ENCODE measurements around the gene LDLRAP1.
"Not testable (repeated sequence)": the region's sequence is repeated elsewhere in the genome, so short reads cannot be mapped to it uniquely, and the experiment has no call there.

- TF ChIP-seq, protein P1, sequence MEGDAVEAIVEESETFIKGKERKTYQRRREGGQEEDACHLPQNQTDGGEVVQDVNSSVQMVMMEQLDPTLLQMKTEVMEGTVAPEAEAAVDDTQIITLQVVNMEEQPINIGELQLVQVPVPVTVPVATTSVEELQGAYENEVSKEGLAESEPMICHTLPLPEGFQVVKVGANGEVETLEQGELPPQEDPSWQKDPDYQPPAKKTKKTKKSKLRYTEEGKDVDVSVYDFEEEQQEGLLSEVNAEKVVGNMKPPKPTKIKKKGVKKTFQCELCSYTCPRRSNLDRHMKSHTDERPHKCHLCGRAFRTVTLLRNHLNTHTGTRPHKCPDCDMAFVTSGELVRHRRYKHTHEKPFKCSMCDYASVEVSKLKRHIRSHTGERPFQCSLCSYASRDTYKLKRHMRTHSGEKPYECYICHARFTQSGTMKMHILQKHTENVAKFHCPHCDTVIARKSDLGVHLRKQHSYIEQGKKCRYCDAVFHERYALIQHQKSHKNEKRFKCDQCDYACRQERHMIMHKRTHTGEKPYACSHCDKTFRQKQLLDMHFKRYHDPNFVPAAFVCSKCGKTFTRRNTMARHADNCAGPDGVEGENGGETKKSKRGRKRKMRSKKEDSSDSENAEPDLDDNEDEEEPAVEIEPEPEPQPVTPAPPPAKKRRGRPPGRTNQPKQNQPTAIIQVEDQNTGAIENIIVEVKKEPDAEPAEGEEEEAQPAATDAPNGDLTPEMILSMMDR (conservative IDR thresholded peaks at IDR 0.05; ENCODE audit: low read length): not testable (repeated sequence)
- not testable (repeated sequence) for TF ChIP-seq EZH2phosphoT487 (IDR thresholded peaks at IDR 0.05; ENCODE audit: borderline replicate concordance)
These were observed 44.8 kb downstream of the LDLRAP1 start for GRCh38 chr1:25588224-25588623.
